BJ (cell line): ENCODE data around the gene APPL1. TPM values are rescaled to one million over a fixed set of nuclear protein-coding genes. Genes with fewer than 3 reads are reported as not detected.

Source experiments
- CTCF ChIA-PET: fragments of 350-600 bp; formaldehyde crosslinking; extraction: SDS; loops from one replicate; lab custom pipeline; 2021; ENCODE audit warnings: antibody characterized with exemption, inconsistent platforms; lab: Yijun Ruan, JAX
- POLR2A ChIA-PET: fragments of 300-600 bp; sonication (Branson Sonifier 250); formaldehyde crosslinking; extraction: SDS; loops from one replicate; lab custom pipeline; 2021; ENCODE audit warnings: antibody characterized with exemption; lab: Charles Lee
- DNase-seq: peaks from one replicate; pipeline ENCODE4 v3.0.0-alpha.2; 2011; ENCODE audit warnings: low read depth
- H3K27me3 ChIP-seq: 2 replicates; pipeline ENCODE4 v1.6.0; 2011; ENCODE audit warnings: low read length; ENCODE audit not compliant: control insufficient read depth, insufficient read depth
- H3K36me3 ChIP-seq: 2 replicates; pipeline ENCODE4 v1.5.1; 2011; ENCODE audit warnings: low read length; ENCODE audit not compliant: control insufficient read depth, insufficient read depth
- H3K4me3 ChIP-seq: 2 replicates; pipeline ENCODE4 v1.5.1; 2011; ENCODE audit warnings: low read depth, mild to moderate bottlenecking, control low read depth, low read length
- polyA plus RNA-seq: library from polyadenylated mRNA; depleted of rRNA; stranded (reverse); fragments of >200 nt; gene quantifications from 2 replicates; pipeline ENCODE4 v1.2.3, GENCODE V29; 2011
- TF ChIP-seq, protein P1 (sequence below): IDR thresholded peaks from 2 replicates; pipeline ENCODE4 v1.5.1; 2011; ENCODE audit warnings: low read depth, mild to moderate bottlenecking, control low read depth, inconsistent platforms, low read length, moderate library complexity; ENCODE audit not compliant: insufficient read depth

Gene APPL1
- polyA plus RNA-seq, 1 experiment: 14.1 TPM

DNA sequence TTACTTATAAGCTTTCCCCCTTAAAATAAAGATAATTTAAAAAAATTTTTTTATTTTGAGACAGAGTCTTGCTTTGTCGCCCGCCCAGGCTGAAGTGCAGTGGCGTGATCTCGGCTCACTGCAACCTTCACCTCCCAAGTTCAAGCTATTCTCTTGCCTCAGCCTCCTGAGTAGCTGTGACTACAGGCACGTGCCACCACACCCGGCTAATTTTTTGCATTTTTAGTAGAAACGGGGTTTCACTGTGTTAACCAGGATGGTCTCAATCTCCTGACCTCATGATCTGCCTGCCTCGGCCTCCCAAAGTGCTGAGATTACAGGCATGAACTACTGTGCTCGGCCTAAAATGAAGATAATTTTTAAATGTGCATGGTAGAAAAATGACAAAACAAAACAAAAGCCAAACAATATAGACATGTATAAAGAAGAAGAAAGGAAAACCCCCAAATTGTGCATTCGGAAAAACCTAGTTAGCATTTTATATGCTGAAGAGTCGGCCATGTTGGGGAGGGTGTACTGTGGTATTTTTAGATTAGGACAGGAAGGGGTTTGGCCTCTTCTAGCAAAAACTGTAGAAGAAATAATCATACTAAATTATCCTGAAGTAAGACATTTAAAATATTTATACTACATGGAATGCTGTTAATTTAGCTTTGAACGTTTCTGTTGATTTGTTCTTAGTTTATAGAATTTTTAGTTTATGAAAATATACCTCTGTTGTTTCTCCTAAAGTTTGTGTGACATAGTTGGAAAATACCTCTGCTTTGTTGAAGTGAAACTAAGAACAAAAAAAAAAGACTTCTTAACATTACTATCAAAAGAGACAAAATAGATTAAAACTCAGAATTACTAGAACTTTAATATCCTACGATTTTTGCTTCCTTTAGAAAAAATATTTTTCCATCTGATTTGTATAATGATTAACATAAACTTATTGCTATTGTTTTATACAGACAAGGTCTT is 7.4 kb downstream of the APPL1 start:
- ChIA-PET POLR2A (no interaction called here), CTCF (interaction anchor here (0.7 to 0.9 kb wide), 2 partner anchors 12 to 16 kb away, joined by 3 read pairs; no protein-coding TSS in a partner anchor)

DNA sequence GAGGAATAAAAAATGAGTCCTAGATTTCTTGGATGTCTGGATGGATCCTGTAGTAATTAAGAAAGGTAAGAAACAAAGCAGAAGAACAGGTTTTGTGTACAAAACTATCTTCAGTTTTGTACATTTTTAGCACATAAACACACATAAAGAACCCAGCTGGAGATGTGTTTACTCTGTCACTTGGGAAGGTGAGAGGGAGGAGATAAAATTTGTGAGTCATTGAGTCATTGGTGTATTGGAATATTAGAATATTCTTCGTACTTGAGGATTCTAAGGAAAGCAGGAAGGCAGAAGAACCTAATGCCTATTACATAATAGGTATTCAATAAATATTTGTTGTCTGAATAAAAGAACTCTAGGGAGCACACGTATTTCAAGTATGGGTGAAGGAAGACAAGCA is 17.4 kb downstream of the APPL1 start:
- Histone ChIP-seq H3K4me3 (no peak overlapping the region), H3K36me3 (peaks cover 2% of the 10 kb centered on the region), H3K27me3 (no peaks in the 10 kb centered on the region)
- ChIA-PET CTCF (interaction anchor here (0.6 to 1.0 kb wide), 3 partner anchors 74 to 462 kb away, joined by 3 to 4 read pairs (median 3); no protein-coding TSS in a partner anchor), POLR2A (no interaction called here)
- no peak for DNase-seq
- TF ChIP-seq, protein P1, sequence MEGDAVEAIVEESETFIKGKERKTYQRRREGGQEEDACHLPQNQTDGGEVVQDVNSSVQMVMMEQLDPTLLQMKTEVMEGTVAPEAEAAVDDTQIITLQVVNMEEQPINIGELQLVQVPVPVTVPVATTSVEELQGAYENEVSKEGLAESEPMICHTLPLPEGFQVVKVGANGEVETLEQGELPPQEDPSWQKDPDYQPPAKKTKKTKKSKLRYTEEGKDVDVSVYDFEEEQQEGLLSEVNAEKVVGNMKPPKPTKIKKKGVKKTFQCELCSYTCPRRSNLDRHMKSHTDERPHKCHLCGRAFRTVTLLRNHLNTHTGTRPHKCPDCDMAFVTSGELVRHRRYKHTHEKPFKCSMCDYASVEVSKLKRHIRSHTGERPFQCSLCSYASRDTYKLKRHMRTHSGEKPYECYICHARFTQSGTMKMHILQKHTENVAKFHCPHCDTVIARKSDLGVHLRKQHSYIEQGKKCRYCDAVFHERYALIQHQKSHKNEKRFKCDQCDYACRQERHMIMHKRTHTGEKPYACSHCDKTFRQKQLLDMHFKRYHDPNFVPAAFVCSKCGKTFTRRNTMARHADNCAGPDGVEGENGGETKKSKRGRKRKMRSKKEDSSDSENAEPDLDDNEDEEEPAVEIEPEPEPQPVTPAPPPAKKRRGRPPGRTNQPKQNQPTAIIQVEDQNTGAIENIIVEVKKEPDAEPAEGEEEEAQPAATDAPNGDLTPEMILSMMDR: no peak

More for the DNA sequence above, 7.4 kb downstream of the APPL1 start:
- Histone ChIP-seq H3K4me3 (no peak overlapping the region), H3K27me3 (no peaks in the 10 kb centered on the region), H3K36me3 (no peaks in the 10 kb centered on the region; the same call in 1 of the 2 replicates)
- no peak for DNase-seq
- TF ChIP-seq, protein P1: no peak

DNA sequence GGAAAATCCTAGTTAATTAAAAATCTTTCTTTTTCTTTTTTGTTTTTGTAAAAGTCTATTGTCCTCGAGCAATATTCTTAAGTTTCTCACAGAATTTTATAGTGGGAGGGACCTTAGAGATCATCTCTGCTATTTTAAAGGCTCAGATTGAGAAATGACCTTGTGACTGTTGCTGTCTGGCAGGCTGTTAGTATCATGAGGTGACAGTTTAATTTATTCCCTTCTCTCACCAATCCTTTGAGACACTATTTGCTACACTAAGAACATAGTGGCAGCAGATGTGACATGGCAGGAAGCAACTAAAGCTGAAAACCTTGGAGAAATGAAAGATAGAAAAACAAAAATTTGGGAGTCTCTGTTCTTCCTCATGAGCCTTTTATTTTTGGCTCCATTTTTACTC is 24.9 kb downstream of the APPL1 start:
- CTCF ChIA-PET: no interaction called here
- Histone ChIP-seq H3K27me3 (no peaks in the 10 kb centered on the region), H3K4me3 (no peak overlapping the region), H3K36me3 (no peaks in the 10 kb centered on the region; the same call in 1 of the 2 replicates)
- POLR2A ChIA-PET: no interaction called here
- DNase-seq: no peak
- TF ChIP-seq, protein P1: no peak

DNA sequence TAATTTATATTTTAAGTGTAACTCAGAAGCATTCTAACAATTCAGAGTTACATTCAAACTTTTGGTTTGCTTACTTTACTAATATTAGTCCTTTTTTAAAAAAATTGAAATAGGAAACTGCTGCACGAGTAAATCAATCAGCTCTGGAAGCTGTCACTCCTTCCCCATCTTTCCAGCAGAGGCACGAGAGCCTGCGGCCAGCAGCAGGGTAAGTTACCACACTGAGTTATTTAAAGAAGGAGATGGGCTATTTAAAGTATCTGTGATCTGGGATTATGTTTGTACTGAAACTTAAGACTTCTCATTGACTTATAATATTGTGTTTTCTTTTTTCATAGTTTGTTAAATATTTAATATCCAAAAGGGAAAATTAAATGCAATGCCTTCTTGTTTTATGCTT is 29.3 kb downstream of the APPL1 start:
- peaks cover 3% of the 10 kb centered on the region for H3K36me3 ChIP-seq
- no peak overlapping the region for H3K4me3 ChIP-seq
- no peaks in the 10 kb centered on the region for H3K27me3 ChIP-seq
- POLR2A ChIA-PET: no interaction called here
- no peak for DNase-seq
- TF ChIP-seq, protein P1: no peak
- CTCF ChIA-PET: no interaction called here

DNA sequence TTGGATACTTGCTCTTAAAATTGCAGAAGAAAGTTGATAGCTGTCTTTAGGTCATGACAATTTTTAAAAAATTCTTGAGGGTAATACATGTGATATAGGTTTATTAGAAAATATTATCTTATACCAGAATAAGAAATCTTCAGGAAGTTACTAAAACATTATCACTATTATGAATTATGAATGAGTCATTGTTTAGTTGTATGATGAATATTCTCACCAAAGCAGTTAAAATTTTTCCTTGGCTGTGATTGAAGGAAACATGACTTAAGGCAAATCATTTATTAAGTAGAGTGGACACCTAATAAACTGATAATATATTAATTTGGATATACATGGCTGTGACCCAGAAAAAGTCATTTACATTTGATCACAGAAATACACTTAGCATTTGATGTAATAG is 30.1 kb downstream of the APPL1 start:
- Histone ChIP-seq H3K36me3 (peaks cover 3% of the 10 kb centered on the region), H3K4me3 (no peak overlapping the region), H3K27me3 (no peaks in the 10 kb centered on the region)
- POLR2A ChIA-PET: no interaction called here
- DNase-seq: no peak
- CTCF ChIA-PET: interaction anchor here (0.6 to 1.0 kb wide), 2 partner anchors 87 to 555 kb away, joined by 3 read pairs; no protein-coding TSS in a partner anchor
- TF ChIP-seq, protein P1: no peak
